ENCODE data around the gene PRODH2. TPM values are rescaled to one million over a fixed set of nuclear protein-coding genes. Genes with fewer than 3 reads are reported as not detected.

The PRODH2 gene
- total and polyA plus RNA-seq, 4 donors = 56.4 to 156 (median 114) TPM

DNA sequence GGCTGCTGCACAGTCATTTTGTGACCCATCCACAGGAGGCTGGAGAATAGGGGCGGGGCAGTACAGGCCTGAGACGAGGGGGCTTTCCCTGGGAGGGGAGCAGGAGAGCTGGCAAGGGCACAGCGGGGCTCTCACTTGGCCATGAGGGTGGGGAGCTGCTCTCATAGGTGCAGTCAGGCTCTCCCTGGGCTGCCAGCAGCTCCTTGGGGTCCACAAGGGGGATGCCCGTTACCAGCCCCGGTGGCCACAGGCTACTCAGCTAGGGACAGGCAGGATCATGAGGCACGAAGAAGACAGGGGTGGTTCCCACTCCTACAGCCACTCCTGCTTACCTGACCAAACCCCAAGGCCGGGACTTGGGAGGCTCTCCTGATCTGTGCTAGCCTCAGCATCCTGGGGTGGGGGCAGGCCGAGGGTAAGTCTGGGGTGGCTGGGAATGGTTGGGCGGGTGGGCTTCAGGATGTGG, 20.8 kb downstream of the PRODH2 start:
- H3K27ac ChIP-seq (ENCODE audit: low read depth in 1 of 2, low read length in 2 of 2) = no peak overlapping the region
- no peak overlapping the region for H3K9ac ChIP-seq (ENCODE audit: low read depth in 1 of 2, low read length in 2 of 2)
- no peaks in the 10 kb centered on the region for H3K9me3 ChIP-seq (ENCODE audit: control insufficient read depth in 4 of 4, low read length in 3 of 4)
- no peaks in the 10 kb centered on the region for H3K36me3 ChIP-seq (ENCODE audit: control insufficient read depth in 4 of 4, insufficient read depth in 3 of 4, low read depth in 1 of 4, low read length in 3 of 4)
- no peak overlapping the region for H3K4me3 ChIP-seq (ENCODE audit: low read depth in 1 of 3, low read length in 3 of 3)
- TF ChIP-seq, protein P1, sequence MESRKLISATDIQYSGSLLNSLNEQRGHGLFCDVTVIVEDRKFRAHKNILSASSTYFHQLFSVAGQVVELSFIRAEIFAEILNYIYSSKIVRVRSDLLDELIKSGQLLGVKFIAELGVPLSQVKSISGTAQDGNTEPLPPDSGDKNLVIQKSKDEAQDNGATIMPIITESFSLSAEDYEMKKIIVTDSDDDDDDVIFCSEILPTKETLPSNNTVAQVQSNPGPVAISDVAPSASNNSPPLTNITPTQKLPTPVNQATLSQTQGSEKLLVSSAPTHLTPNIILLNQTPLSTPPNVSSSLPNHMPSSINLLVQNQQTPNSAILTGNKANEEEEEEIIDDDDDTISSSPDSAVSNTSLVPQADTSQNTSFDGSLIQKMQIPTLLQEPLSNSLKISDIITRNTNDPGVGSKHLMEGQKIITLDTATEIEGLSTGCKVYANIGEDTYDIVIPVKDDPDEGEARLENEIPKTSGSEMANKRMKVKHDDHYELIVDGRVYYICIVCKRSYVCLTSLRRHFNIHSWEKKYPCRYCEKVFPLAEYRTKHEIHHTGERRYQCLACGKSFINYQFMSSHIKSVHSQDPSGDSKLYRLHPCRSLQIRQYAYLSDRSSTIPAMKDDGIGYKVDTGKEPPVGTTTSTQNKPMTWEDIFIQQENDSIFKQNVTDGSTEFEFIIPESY (IDR thresholded peaks at IDR 0.05) = no peak
- TF ChIP-seq SP1 (IDR thresholded peaks at IDR 0.05) (no peak), FOXA1 (IDR thresholded peaks at IDR 0.05) (no peak)
- TF ChIP-seq, protein P2, sequence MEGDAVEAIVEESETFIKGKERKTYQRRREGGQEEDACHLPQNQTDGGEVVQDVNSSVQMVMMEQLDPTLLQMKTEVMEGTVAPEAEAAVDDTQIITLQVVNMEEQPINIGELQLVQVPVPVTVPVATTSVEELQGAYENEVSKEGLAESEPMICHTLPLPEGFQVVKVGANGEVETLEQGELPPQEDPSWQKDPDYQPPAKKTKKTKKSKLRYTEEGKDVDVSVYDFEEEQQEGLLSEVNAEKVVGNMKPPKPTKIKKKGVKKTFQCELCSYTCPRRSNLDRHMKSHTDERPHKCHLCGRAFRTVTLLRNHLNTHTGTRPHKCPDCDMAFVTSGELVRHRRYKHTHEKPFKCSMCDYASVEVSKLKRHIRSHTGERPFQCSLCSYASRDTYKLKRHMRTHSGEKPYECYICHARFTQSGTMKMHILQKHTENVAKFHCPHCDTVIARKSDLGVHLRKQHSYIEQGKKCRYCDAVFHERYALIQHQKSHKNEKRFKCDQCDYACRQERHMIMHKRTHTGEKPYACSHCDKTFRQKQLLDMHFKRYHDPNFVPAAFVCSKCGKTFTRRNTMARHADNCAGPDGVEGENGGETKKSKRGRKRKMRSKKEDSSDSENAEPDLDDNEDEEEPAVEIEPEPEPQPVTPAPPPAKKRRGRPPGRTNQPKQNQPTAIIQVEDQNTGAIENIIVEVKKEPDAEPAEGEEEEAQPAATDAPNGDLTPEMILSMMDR (IDR thresholded peaks at IDR 0.05; ENCODE audit: low read depth, low read length, missing input control) = no peak
- no peaks in the 10 kb centered on the region for H3K4me1 ChIP-seq (ENCODE audit: control insufficient read depth in 4 of 4, insufficient read depth in 4 of 4, low read length in 3 of 4)
- H3K27me3 ChIP-seq (ENCODE audit: control insufficient read depth in 4 of 4, insufficient read depth in 4 of 4, low read length in 3 of 4) = no peaks in the 10 kb centered on the region
- no peak for DNase-seq (ENCODE audit: low spot score)
- 91% methylated on average over 9 of the region's 9 CpGs for WGBS

DNA sequence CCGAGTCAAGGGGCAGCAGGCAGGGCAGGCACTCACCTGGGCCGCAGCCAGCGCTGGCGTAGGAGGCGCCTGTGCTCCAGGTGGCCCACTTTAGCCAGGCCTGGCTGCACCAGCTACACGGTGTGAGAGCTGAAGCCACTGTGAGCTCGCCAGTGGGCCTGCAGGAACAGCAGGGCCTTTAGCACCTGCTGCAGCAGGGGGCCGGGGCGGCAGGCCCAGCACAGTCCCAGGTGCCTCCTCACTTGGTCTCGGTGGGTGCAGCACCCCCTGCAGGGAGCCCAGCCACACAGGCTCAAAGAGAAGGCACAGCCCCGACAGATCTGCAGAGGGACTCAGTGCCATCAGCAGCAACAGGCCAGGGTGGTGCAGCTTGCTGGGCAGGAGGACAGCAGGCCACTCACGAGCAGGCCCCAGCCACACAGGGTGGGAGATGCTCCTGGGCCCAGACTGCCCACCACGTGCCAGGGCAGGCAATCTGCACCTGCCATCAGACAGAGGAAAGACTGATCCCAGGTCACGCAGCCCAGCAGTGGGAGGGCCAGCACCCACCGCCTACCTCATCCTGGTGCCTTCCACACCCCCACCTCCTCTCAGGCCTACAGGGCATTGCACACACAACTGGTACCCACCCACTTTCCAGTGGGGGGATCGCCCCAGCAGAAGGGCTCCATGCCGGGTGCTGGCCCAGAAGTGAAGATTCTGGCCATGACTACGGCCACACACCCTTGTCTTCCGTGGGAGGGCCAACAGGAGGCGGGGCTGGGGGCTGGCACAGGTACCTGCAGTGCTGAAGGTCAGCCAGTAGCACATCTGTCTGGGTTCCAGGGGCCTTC, 21.4 kb downstream of the PRODH2 start:
- DNase-seq (ENCODE audit: low spot score) = no peak
- 82% methylated on average over 20 of the region's 20 CpGs for WGBS

More for the DNA sequence above, 21.4 kb downstream of the PRODH2 start:
- H3K27ac ChIP-seq (ENCODE audit: low read depth in 1 of 2, low read length in 2 of 2) = no peak overlapping the region
- no peaks in the 10 kb centered on the region for H3K4me1 ChIP-seq (ENCODE audit: control insufficient read depth in 4 of 4, insufficient read depth in 4 of 4, low read length in 3 of 4)
- H3K9me3 ChIP-seq (ENCODE audit: control insufficient read depth in 4 of 4, low read length in 3 of 4) = no peaks in the 10 kb centered on the region
- no peak overlapping the region for H3K9ac ChIP-seq (ENCODE audit: low read depth in 1 of 2, low read length in 2 of 2)
- no peaks in the 10 kb centered on the region for H3K36me3 ChIP-seq (ENCODE audit: control insufficient read depth in 4 of 4, insufficient read depth in 3 of 4, low read depth in 1 of 4, low read length in 3 of 4)
- TF ChIP-seq RAD21 (IDR thresholded peaks at IDR 0.05) (no peak), NR2F2 (IDR thresholded peaks at IDR 0.05) (no peak), EGR1 (IDR thresholded peaks at IDR 0.05; ENCODE audit: low read depth in 2 of 2) (no peak)
- TF ChIP-seq, protein P3, sequence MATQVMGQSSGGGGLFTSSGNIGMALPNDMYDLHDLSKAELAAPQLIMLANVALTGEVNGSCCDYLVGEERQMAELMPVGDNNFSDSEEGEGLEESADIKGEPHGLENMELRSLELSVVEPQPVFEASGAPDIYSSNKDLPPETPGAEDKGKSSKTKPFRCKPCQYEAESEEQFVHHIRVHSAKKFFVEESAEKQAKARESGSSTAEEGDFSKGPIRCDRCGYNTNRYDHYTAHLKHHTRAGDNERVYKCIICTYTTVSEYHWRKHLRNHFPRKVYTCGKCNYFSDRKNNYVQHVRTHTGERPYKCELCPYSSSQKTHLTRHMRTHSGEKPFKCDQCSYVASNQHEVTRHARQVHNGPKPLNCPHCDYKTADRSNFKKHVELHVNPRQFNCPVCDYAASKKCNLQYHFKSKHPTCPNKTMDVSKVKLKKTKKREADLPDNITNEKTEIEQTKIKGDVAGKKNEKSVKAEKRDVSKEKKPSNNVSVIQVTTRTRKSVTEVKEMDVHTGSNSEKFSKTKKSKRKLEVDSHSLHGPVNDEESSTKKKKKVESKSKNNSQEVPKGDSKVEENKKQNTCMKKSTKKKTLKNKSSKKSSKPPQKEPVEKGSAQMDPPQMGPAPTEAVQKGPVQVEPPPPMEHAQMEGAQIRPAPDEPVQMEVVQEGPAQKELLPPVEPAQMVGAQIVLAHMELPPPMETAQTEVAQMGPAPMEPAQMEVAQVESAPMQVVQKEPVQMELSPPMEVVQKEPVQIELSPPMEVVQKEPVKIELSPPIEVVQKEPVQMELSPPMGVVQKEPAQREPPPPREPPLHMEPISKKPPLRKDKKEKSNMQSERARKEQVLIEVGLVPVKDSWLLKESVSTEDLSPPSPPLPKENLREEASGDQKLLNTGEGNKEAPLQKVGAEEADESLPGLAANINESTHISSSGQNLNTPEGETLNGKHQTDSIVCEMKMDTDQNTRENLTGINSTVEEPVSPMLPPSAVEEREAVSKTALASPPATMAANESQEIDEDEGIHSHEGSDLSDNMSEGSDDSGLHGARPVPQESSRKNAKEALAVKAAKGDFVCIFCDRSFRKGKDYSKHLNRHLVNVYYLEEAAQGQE (IDR thresholded peaks at IDR 0.05) = no peak
- no peak overlapping the region for H3K4me3 ChIP-seq (ENCODE audit: low read depth in 1 of 3, low read length in 3 of 3)
- H3K27me3 ChIP-seq (ENCODE audit: control insufficient read depth in 4 of 4, insufficient read depth in 4 of 4, low read length in 3 of 4) = no peaks in the 10 kb centered on the region
